Adipose tissue (tissue), 3 donors: ENCODE results near the gene CSRNP3. TPM values are rescaled to one million over a fixed set of nuclear protein-coding genes. Genes with fewer than 3 reads are reported as not detected.

Experiments used
- H3K27ac ChIP-seq: one replicate; pipeline ENCODE4 v1.5.1; 2013; ENCODE audit warnings: low read depth, low read length
- WGBS, 3 donors: extraction: QIAGEN DNeasy Blood & Tissue Kit; methylation state at CpG; one replicate each; pipeline ENCODE4 v1.1.7; 2013; 5-methylcytosine and 5-hydroxymethylcytosine counted together
- polyA plus RNA-seq, 3 donors: library from polyadenylated mRNA; stranded (reverse); fragments of 200-250 nt; gene quantifications; one replicate each; pipeline ENCODE4 v1.2.3, GENCODE V29; 2013
- donor health status: healthy with polysubstance abuse.
- donor health status: Bipolar disorder and iron deficiency.
- donor health status: healthy.

The CSRNP3 gene
- polyA plus RNA-seq, 3 donors = 0.11 to 0.46 (median 0.45) TPM

DNA sequence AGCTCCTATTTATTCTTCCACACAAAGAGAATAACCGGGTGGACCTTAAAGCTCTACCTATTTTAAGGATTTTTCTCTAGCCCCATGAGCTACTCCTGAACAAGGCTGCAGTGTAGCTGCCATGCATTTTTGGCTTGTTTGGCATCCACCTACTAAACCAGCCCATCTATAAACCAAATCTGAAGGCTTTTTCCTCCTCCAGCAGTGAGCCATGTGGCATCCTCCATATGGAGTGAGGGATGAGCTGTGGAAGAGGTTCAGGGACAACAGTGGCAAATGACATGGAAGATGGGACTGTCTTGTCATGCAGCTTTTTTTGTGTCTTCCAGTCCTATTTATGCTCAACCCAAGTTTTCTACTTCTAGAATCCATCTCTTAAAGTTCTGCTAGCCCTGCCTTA, 224.3 kb downstream of the CSRNP3 start:
- no peak overlapping the region for H3K27ac ChIP-seq
- 87 to 100% (median 98%) methylated on average over 1 of the region's 1 CpG for WGBS, 3 donors

DNA sequence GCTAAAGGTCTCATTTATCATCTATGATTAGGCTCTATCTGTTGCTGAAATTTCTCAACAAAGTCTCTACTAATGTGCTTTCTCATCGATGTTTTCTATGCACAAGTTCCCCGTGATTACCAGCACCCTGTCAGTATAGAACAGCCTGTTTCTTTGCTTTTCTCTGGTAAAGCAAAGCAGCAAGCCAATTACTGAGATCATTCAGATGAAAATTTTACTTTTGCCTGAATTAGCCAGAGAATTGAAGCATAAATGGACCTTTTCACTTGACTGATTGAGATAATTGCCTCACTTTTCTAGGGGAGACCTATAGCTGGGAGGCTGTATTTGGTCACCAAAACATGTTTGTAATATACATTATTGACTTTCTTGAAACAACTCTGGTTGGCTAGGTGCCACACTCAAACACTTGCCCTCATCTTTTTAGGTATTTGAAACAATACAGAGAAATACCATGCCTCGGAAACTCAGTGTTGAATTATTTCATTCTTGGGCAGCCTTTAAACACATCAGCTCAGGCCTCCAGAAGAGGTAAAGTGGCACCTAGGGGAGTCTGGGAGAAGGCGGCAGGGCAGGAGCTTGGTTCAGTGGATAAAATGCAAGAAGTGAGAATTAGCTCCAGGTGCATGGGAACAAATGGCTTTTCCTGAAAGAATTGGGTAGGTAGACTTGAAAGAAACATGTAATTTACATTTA, 228.4 kb downstream of the CSRNP3 start:
- H3K27ac ChIP-seq = no peak overlapping the region
- WGBS, 3 donors = 77 to 92% (median 91%) methylated on average over 4 of the region's 4 CpGs

DNA sequence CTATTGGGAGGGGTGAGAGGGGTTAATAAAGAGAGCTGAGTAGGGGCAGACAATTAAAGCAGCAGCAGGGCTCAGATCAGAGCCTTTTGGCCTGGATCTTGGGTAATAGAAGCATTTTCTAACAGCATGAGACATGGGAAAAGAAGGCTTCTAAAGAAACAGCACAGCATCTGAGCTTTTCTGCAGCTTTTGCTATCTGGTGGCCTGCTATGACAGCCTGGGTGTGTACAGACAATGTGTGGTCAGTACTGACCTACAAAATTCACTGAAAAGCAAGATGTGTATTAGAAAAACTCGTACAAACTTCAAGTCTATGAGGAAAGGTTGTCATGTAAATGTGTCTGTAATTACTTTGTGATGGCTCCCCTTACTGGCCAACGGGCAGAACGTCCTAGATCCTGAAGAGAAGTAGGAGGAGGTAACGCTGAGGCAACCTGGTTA, 229.0 kb downstream of the CSRNP3 start:
- no peak overlapping the region for H3K27ac ChIP-seq
- WGBS, 3 donors = 0 to 3% (median 2%) methylated on average over 4 of the region's 4 CpGs

DNA sequence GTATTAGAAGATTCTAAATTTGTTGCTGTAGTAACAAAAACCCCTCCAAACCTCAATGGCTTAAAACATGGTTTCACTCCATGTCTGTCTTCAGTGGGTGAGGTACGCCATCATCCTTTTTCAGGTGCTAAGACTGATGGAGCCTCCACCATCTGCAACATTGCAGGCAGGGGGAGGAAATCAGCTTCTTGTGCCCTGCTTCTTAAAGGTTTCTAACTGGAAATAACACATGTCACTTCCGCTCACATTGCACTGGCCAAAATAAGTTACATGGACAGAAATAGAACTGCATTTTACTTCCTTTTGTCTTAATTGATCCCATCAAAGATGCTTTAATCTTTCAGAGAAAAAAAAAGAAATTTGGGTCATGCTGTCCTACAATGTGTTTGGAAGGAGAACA, 230.4 kb downstream of the CSRNP3 start:
- 75 to 93% (median 78%) methylated on average over 2 of the region's 2 CpGs for WGBS, 3 donors
- H3K27ac ChIP-seq = no peak overlapping the region

DNA sequence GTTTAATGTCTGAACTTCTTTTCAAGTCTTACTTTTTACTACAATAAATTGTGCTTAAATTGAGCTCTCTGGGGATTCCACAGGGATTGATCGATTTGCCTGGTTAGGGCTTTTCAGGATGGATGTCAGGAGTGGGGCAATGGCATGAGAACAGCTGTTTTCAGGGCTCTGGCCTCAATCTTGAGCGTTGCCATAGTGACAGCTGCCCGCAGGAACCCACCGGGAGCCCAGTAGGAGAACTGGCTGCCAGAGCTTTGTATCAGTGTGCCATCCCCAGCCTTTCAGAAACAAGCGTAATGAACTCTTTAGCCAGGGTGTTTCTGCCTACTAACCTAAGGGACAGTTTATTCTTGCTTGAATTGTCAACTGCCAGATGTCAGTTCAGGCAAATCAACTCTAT, 231.0 kb downstream of the CSRNP3 start:
- WGBS, 3 donors = 67 to 82% (median 79%) methylated on average over 5 of the region's 5 CpGs
- H3K27ac ChIP-seq = no peak overlapping the region

DNA sequence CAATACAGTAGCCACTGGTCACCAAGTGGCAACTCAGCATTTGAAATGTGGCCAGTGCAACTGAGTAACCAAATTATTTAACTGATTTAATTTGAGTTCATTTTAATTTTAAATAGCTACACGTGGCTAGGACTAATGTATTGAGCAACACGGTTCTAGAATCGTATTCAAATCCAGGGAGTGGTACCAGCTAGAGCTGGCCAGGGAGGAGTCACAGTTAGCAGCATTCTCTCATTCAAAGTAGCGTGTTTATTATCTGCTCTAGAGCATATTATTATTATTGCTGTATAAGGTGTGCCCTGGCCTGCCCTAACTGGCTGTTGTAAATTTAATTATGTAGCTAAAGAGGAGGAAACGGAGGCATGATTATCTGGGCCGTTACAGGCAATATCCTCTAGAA, 231.6 kb downstream of the CSRNP3 start:
- WGBS, 3 donors = 74 to 79% (median 79%) methylated on average over 6 of the region's 6 CpGs
- no peak overlapping the region for H3K27ac ChIP-seq

DNA sequence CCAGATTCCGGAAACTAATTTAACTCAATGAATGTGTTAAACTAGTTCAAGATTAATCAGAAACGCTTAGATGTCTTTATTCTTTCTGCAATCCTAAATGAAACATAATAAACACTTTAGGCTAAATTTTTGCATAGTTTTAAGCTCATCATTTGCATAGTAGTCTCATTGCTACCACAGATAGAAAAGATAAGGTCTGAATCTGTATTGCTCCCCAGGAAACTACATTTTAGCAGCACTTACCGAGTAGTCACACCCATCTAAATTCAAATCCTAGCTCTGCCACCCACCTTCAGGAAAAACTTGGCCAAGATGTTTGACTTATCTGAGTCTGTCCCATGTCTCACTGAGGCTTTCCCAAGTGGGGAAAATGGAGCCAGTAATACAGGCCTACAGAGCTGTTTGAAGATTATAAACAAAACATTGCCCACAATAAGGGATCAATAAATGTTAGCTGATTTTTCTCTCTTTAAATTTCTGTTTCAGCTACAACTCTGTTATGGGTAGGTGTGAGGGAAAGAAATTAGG, 237.5 kb downstream of the CSRNP3 start:
- WGBS, 3 donors = 81 to 83% (median 81%) methylated on average over 3 of the region's 3 CpGs
- no peak overlapping the region for H3K27ac ChIP-seq

DNA sequence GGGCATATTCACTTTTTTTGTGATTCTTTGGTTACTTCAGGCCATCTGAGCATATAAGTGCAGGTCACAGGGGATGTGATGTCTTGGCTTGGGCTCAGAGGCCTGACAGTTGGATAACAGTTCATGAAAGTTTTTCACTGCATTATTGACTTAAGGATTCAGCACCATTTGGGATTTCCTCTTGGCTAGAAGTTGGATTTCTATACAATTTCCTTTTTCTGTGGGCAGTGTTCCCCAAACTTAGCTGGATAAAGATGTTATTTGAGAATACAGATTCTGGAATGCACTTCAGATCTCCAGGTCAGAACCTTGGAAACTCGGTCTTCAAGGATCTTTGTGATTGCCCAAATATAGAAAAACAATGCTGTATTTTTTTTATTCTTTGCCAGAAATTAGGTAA, 246.6 kb downstream of the CSRNP3 start:
- WGBS, 3 donors = 45 to 68% (median 68%) methylated on average over 1 of the region's 1 CpG
- H3K27ac ChIP-seq = no peak overlapping the region

DNA sequence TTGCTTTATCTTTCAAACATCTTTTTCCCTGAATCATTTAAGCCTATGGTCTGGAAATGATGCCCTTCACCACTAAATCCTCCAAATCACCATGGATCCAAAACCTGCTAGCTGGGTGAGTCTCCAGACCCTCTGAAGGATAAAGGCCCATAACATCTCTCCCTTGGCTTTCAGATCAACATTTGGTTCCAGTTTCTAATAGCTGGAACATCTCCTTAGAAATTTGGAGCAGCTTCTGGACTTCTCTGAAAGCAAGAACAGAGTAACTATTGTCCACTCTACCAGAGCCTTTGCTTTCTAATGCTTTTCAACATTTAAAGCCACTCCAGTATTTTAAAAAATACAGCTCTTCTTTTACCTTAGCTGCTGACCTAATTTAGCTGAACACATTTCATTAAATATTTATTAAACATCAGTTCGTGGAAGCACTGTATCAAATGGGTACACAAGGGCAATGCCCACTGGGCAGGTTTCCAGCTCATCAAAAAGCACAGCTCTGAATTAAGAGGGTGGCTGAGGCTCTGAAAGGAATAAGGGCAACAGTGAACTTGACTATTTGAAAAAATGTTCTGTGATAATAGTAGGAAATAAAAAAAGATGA, 249.2 kb downstream of the CSRNP3 start:
- 19 to 68% (median 60%) methylated on average over 1 of the region's 1 CpG for WGBS, 3 donors
- no peak overlapping the region for H3K27ac ChIP-seq

DNA sequence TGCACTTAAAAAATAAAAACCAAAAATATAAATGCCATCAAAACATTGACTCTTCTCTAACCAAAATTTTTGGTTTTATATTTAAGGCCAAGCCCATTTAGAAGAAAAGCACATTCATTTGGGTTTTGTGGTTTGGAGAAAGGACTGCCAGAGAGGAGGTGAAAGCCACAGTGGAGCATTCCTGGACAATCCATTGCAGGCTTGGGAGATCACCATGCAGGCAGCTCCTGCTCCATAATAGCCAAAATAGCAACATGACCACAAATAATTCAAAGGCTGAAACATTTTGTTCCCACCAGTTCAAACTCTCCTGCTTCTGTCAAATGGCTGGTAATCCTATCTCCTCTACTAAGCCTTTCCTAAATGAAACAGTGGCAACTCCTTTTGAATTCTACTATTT, 251.0 kb downstream of the CSRNP3 start:
- H3K27ac ChIP-seq = no peak overlapping the region

DNA sequence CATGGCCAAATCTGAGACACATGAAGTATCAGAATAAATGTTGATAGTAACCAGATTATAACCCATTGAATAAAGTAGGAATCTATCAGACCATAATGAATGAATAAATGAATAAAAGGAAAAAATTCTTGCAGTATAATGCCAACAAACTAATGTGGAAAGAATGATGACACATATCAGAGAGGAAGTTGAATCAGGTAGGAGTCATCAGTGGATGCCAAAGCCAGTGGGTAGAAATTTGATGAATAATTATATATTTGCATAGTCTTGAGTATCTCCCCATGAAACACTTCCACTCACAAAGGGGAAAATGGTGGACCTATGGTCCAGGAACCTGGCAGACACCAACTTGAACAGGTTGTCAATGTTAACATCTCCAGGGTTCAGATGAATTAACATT, 255.9 kb downstream of the CSRNP3 start:
- H3K27ac ChIP-seq = no peak overlapping the region

Other genes with a start within 250 kb of the CSRNP3 start
- under 1 TPM; under 0.01 to 0.04 (median 0.02) TPM for gene SCN2A, start 230.3 kb upstream of the CSRNP3 start, polyA plus RNA-seq